ENCODE results near the gene VAPA. TPM values are rescaled to one million over a fixed set of nuclear protein-coding genes. Genes with fewer than 3 reads are reported as not detected.

VAPA gene
- polyA plus RNA-seq, 1 donor (not counting 4 experiments of a cell fraction or from before 2014, with no cell fraction given): 350 TPM

DNA sequence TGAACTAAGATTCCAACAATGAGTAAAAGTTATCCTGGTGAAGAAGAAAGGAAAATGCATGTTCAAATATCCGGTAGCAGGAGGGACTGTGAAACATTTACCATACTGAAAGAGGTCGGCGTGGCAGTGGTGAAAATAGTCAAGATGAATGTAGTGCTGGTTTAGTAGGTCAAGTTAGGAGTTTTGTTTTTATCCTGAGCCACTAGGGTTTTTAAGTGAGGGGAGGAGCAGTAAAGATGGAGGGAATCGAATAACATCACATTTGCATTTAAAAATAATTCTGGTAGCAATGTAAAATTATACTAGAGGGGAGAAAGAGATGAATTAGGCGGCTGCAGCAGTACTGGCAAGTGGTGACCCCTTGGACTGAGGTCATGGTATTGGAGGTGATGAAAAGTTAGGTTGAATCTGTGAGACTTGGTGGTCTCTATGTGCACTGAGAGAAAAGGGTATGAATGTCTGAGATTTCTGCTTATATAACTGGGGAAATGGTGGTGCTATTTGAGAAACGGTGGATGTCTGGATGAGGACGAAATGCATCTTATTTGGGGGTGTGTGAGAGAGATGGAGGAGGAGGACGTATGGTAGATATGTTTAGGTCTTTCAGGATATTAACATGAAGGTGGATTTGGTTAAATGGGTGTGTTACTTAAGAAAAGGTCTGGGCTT is 5.9 kb downstream of the VAPA start:
- H3K9ac ChIP-seq (ENCODE audit: control insufficient read depth, extremely low read depth, insufficient read depth, low read length): no peak overlapping the region
- peak overlapping the region; percentile 14 for H3K4me2 ChIP-seq (ENCODE audit: control insufficient read depth, extremely low read depth, insufficient read depth, low read depth, low read length)
- H3K36me3 ChIP-seq (ENCODE audit: control insufficient read depth in 2 of 2, extremely low read depth in 1 of 2, insufficient read depth in 2 of 2, low read length in 2 of 2): no peaks in the 10 kb centered on the region
- peaks cover 99% of the 10 kb centered on the region for H3K79me2 ChIP-seq (ENCODE audit: control insufficient read depth, insufficient read depth, low read length)
- no peaks in the 10 kb centered on the region for H3K27me3 ChIP-seq (ENCODE audit: control insufficient read depth, extremely low read depth, insufficient read depth, low read length)
- dilution Hi-C loops (cut with MboI; ENCODE audit: extremely low pct_ligation_motif_present, low sequenced_read_pairs): no loop called here
- H3K4me1 ChIP-seq (ENCODE audit: control insufficient read depth, extremely low read depth, insufficient read depth, low read length): peaks cover 46% of the 10 kb centered on the region
- FAIRE-seq: no peak
- H3K9me1 ChIP-seq (ENCODE audit: control insufficient read depth, extremely low read depth, insufficient read depth, low read length): peaks cover 2% of the 10 kb centered on the region
- no peaks in the 10 kb centered on the region for H3K9me3 ChIP-seq (ENCODE audit: control insufficient read depth, low read depth, low read length)
- TF ChIP-seq CTCF (optimal IDR thresholded peaks at IDR 0.05 in 1 of 3, IDR thresholded peaks at IDR 0.05 in 1 of 3, conservative IDR thresholded peaks at IDR 0.05 in 1 of 3; ENCODE audit: extremely low read depth in 1 of 3, insufficient read depth in 2 of 3, low read length in 3 of 3) (no peak), EZH2 (IDR thresholded peaks at IDR 0.05; ENCODE audit: low read length) (no peak)
- H3K4me3 ChIP-seq (ENCODE audit: control insufficient read depth in 2 of 3, extremely low read depth in 1 of 3, insufficient read depth in 2 of 3, low read depth in 1 of 3, low read length in 3 of 3): no peak overlapping the region
- no peak overlapping the region for H2AFZ ChIP-seq (ENCODE audit: control insufficient read depth, low read length)
- H3K27ac ChIP-seq (ENCODE audit: control insufficient read depth, insufficient read depth, low read length): no peak overlapping the region
- DNase-seq (ENCODE audit: low read depth, low spot score): no peak
- peaks cover 42% of the 10 kb centered on the region for H4K20me1 ChIP-seq (ENCODE audit: control insufficient read depth, extremely low read depth, insufficient read depth, low read length)

DNA sequence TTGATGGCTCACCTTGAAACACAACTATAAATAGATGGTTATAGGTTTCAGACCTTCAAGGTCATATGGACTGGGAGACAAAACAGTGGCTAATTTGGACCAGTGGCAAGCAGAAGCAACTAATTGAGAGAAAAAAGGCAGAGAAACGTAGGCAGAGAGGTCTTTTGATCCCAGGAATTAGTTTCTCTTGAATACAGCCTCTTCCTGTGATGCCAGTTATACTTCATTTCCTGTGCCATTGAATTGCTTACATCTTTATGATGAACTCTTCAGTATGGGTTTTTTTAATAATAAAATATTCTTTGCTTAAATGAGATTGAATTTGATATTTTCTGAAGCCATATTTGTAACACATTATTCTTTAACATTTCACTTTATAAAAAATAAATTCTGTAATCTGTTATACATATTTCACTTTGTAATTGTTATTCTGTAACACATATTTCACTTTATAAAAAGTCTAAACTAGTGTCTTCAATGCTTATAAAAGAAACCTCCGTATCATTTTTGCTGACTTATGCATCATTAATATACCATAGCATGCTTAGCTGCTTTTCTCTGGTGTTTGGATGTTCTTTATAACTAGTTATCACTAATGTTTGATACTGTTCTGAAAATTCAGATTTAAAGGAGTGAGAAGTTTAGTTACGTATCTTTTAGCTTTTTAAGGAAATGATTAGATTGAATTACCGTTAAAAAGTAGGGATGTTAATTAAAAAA is 8.9 kb downstream of the VAPA start:
- H3K4me2 ChIP-seq (ENCODE audit: control insufficient read depth, extremely low read depth, insufficient read depth, low read depth, low read length): peak overlapping the region; percentile 22
- peaks cover 99% of the 10 kb centered on the region for H3K79me2 ChIP-seq (ENCODE audit: control insufficient read depth, insufficient read depth, low read length)
- H2AFZ ChIP-seq (ENCODE audit: control insufficient read depth, low read length): no peak overlapping the region
- FAIRE-seq (no peak), DNase-seq (ENCODE audit: low read depth, low spot score) (no peak)
- no peak overlapping the region for H3K4me3 ChIP-seq (ENCODE audit: control insufficient read depth in 2 of 3, extremely low read depth in 1 of 3, insufficient read depth in 2 of 3, low read depth in 1 of 3, low read length in 3 of 3)
- H4K20me1 ChIP-seq (ENCODE audit: control insufficient read depth, extremely low read depth, insufficient read depth, low read length): peaks cover 37% of the 10 kb centered on the region
- H3K4me1 ChIP-seq (ENCODE audit: control insufficient read depth, extremely low read depth, insufficient read depth, low read length): peaks cover 41% of the 10 kb centered on the region
- TF ChIP-seq EZH2 (IDR thresholded peaks at IDR 0.05; ENCODE audit: low read length) (no peak), CTCF (optimal IDR thresholded peaks at IDR 0.05 in 1 of 3, IDR thresholded peaks at IDR 0.05 in 1 of 3, conservative IDR thresholded peaks at IDR 0.05 in 1 of 3; ENCODE audit: extremely low read depth in 1 of 3, insufficient read depth in 2 of 3, low read length in 3 of 3) (no peak)
- H3K9ac ChIP-seq (ENCODE audit: control insufficient read depth, extremely low read depth, insufficient read depth, low read length): no peak overlapping the region
- no peaks in the 10 kb centered on the region for H3K36me3 ChIP-seq (ENCODE audit: control insufficient read depth in 2 of 2, extremely low read depth in 1 of 2, insufficient read depth in 2 of 2, low read length in 2 of 2)
- H3K27ac ChIP-seq (ENCODE audit: control insufficient read depth, insufficient read depth, low read length): no peak overlapping the region
- no peaks in the 10 kb centered on the region for H3K27me3 ChIP-seq (ENCODE audit: control insufficient read depth, extremely low read depth, insufficient read depth, low read length)
- H3K9me3 ChIP-seq (ENCODE audit: control insufficient read depth, low read depth, low read length): no peaks in the 10 kb centered on the region
- peaks cover 4% of the 10 kb centered on the region for H3K9me1 ChIP-seq (ENCODE audit: control insufficient read depth, extremely low read depth, insufficient read depth, low read length)
- dilution Hi-C loops (cut with MboI; ENCODE audit: extremely low pct_ligation_motif_present, low sequenced_read_pairs): no loop called here
